T47D (cell line): Measurements from ENCODE around the gene RPP25L.

ENCODE experiments used
- DNase-seq, 2 experiments: peaks; one replicate each; pipeline versions ENCODE4 v3.0.0 to v3.0.0-alpha.2; 2011 to 2012; ENCODE audit warnings: low read depth in 1 of 2, low spot score in 1 of 2
- JUND ChIP-seq: IDR thresholded peaks from 2 replicates; pipeline ENCODE4 v1.6.1; 2012; ENCODE audit warnings: low read depth
- in situ Hi-C: cut with HindIII; loops from 2 replicates; pipeline ENCODE4 v1.10.0; 2016; ENCODE audit warnings: low sequenced_read_pairs, low pct_unique_long_range_greater_than_20kb

The RPP25L gene

DNA sequence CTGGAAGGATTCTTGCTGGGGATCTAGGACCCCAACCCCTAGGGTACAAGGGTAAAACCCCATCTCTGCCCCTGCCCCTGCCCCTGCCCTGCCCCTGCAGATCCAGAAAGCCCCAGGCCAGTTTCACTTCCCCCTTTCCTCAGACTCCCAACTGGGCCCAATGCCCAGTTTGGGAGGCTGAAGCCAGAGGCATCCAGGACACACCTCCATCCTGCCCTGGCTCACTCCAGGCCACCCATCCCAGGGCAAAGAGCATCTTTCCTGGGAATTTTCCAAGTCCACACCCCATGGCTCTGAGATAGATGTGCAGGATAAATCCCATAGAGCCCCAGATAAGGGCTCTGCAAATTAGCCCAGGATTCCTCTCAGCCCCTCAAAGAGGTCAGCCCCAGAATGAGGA is 39.8 kb downstream of the RPP25L start:
- no peak for DNase-seq
- in situ Hi-C loops: no loop called here
- TF ChIP-seq JUND: no peak

DNA sequence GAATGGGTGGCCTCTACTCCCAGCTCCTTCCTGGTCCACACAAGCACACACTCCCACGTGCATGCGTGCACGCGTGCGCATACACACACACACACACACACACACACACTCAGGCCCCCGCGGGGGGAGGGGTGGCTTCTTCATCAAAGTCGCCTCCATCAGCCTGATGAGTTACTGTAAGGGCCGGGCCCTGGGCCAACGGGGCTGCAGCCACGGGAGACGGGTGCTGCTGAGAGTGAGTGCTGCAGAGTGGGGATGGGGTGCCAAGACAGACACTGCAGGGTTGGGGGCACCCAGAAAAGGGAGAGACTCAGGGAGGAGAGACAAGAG is 40.5 kb downstream of the RPP25L start:
- in situ Hi-C loops: no loop called here

DNA sequence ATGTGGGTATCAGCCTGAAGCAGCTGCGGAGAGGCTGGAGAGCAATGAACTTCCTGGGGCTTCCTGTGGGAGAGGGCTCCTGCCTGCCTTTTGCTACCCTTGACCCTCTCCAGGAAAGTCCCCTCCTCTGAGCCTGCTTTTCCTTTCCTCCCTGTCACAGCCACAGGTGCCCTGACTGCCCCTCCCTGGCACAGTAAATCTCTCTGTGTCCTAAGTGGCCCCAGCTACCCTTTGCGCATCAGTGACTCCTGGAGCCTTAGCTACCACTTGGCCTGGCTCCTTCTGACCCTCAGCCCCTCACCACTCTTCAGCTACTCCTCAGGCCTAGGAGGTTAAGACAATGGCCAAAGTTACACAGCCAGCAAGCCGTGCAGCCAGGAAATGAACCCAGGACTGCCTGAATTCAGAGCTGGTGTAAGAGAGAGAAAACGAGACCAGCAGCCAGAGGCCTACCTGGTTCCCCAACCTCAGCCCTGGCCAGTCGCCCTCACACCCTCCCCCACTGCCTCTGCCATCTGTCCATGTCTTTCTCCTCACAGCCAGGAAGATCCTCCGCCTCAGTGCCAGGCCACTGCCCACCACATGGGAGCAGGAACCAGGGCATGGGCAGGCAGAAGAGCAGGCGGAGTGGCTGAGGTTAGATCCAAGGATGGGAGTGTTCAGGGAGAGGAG is 41.0 kb downstream of the RPP25L start:
- TF ChIP-seq JUND: no peak
- in situ Hi-C loops: no loop called here
- DNase-seq: no peak

More for the DNA sequence above, 40.5 kb downstream of the RPP25L start:
- DNase-seq: no peak
- TF ChIP-seq JUND: no peak

DNA sequence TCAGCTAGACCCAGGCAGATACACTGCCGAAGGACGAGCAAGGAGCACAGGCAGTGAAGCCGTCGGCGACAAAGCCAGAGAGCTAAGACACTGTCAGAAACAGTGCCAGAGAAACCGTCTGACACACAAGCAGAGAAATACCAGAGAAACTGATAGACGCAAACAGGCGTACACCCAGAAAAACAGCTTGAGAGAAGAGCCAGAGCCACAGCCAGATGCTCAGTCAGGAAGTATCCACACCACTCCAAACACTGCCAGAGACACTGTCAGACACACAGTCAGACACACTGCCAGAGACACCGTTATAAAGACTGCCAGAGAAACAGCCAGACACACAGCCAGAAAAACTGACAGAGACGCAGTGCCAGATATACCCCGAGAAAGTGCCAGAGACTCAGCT is 41.5 kb downstream of the RPP25L start:
- DNase-seq: no peak
- no peak for TF ChIP-seq JUND
- in situ Hi-C loops: no loop called here

DNA sequence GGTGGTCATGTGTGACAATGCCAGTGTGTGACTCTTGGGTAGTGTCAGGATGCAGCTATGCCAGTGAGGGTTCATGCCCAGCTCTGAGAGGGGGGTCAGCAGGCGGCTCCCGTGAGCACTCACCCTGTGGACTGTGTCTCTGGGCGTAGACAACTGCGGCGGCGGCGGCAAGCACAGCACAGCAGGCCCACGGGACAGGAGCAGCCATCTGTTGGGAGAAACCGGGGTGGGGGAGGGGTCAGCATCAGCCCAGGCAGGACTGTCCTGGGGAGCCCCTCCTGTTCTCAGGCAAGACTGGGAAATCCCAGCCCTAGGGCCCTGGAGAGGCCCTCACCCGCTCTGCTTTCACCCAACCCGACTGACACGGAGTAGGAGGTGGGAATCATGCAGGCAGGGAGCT is 43.1 kb downstream of the RPP25L start:
- DNase-seq: no peak
- TF ChIP-seq JUND: no peak
- in situ Hi-C loops: no loop called here

DNA sequence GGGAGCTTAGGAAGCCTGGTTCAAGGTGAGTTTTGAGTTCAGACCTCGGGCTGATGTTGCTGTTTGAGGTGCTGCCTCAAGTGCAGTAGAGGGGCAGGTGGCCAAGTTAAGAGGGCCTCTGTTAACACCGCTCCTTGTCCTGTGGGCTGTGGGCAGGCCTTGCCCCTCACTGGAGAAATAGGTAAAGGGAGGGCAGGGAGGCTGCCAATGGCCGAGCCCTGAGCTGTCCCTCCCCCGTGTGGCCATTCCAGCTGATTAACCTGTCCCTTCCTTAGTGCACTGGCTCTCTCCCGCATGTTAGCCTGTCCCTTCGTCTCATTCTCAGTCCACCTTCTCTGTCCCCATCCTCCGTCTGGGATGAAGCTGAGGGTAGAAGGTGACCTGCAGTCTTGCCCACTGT is 43.8 kb downstream of the RPP25L start:
- in situ Hi-C loops: no loop called here
- no peak for TF ChIP-seq JUND
- no peak for DNase-seq

DNA sequence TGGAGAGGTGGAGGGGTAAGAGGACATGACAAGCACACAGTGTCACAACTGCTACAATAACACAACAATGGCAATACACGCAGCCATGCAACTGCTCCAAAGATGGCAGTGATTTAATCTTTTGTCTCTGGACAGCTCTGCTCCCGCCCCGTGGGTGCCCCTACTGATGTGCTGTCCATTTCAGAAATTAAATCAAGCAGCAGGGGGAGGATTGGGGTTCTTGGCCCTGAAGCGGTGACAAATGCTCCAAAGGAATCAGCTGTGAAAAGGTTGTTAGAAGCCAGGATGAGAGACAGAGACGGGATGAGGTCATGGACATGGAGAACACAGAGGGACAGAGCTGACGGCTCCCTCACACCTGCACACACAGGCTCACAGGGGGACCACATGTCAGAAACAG is 44.9 kb downstream of the RPP25L start:
- no peak for TF ChIP-seq JUND
- DNase-seq: no peak
- in situ Hi-C loops: no loop called here

DNA sequence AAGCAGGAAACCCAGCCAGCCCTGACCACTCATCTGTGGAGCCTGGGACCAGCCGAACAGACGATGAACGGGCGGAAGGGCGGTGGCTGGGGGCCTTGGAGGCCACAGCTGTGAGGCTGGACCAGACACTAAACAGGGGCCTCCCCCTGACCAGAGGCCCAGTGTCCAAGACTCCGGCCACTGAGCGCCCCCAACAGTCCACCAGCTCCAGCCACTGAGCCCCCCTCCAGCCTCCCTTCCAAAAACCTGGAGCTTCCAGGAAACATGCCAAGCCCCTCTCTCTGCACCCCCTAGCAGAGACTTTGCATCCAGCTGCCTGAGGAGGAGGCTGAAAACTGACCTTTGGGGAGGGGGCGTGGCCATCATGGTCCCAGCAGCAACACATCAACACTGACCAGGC is 45.6 kb downstream of the RPP25L start:
- in situ Hi-C loops: no loop called here
- TF ChIP-seq JUND: no peak
- DNase-seq: no peak

DNA sequence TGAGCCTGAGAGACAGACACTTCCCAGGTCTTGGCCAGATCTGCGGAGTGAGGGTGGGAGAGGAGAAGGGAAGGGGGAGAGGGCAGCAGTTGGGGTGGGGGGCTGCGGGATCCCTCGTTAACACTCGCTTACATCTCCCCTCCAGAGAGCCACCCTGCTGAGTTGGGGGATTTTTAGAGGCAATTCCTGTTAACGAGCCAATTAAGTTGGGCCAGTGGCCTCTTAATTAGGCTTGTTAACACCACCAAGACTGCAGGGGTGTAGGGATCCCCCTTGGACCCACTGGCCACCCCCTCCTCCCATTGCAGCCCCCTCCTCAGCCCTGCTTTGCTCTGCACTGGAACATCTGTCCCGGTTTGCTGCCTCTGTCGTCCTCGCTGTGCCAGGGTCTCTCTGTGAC is 46.0 kb downstream of the RPP25L start:
- in situ Hi-C loops: no loop called here
- no peak for DNase-seq
- TF ChIP-seq JUND: no peak

DNA sequence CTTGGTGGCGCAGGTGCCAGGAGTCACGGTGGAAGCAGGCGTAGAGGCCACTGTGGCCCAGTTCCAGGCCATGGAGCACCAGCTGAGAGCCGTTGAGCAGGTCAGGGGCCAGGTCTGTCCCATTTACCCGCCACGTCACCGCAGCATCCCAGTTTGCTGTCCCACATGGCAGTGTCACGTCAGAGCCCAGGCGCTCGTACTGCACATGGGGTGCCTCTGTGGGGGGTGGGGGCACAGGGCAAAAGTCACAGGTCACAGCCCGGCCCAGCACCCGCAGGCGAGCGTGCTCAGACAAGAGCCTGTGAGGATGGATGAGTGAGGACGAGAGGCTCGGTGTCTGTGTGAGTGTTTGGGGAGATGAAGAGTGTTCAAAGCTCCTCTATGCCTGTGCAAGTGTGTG is 47.3 kb downstream of the RPP25L start:
- no peak for DNase-seq
- in situ Hi-C loops: no loop called here
- no peak for TF ChIP-seq JUND

DNA sequence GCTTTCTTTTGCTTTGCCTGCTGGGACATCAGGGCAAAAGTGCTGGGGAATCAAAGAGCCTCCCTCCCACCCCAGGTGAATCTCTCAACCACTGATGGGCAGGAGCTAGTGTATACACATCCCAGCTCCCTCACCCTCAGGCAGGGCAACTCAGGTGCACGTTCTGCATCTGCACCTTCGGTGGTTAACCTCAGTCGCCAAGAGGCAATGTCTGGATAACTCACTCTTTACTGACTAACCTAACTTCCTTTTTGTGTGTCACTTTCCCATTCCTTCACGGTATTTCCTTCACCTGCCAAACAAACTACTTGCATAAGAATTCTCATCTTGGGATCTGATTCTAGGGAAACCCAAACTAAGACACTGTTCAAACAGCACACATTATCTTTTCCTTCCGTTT is 48.6 kb downstream of the RPP25L start:
- TF ChIP-seq JUND: no peak
- no peak for DNase-seq

DNA sequence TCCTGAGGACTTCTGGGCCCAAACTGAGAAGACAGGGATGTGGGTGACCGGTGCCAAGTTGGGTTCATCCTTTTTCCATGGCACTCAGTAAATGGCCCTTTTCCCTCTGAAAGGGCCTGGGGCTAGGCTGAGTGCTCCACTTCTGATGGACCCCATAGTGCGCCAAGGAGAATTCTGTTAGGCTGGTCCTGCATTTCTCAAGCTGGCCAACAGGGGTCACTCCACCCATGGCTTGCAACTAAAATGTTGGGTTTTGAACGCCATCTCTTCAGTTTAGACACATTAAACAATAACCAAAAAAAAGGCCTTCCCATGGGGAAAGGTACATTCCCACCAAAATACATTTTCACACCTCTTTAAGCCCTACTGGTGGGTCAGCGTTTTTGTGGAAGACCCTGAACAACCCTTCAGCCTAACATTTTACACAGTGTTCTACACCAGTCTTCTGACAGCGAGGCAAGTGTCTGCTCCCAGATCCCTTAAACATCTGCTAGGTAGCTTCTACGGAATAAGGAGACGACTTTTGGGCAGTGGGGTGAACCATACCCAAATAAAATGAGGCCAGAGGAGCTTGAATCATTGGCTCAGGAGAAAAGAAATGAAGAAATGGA is 49.7 kb downstream of the RPP25L start:
- in situ Hi-C loops: no loop called here
- TF ChIP-seq JUND: no peak
- DNase-seq: no peak

More for the DNA sequence above, 48.6 kb downstream of the RPP25L start:
- in situ Hi-C loops: no loop called here

DNA sequence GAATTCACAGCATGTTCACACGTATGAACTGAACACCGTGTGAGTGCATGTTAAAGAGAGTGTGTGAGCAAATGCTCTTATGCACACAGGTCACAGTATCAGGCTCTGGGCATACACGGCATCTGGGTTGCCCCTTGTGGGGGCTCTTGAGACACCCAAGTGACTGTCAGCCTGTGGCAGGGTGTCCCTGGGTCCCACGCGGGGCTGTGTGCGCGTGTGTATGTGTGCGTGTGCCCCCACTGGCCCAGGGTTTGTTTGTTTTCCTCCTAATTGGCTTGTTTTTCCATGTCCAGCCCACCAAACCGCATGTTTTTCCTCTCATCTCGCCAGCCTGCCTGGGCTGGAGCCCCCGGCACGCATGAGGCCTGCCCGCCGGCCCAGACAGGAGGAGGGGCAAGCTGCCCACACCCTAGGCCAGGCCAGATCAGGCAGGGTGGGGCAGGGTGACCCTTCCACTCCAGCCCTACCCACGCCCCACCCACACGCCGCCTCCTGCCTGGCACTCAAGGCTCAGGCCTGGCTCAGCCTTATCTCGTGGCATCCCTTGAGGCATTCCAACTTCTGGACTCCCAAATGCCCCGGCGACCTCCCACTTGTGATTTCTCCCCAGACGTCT is 51.2 kb downstream of the RPP25L start:
- DNase-seq: no peak
- in situ Hi-C loops: no loop called here
- no peak for TF ChIP-seq JUND
